Placental epithelial cell (primary cell): ENCODE results near the gene LYL1. TPM values are rescaled to one million over a fixed set of nuclear protein-coding genes. Genes with fewer than 3 reads are reported as not detected.

ENCODE experiments used
- total RNA-seq: library from RNA; depleted of rRNA; stranded (reverse); fragments of >200 nt; gene quantifications from 2 replicates; pipeline ENCODE4 v1.2.3, GENCODE V29; 2012

The LYL1 gene
- 3.1 and 3.5 TPM in 2 replicates for total RNA-seq

GRCh38 chr19:13102666-13103580, at the start of gene LYL1:
LYL1 (minus strand) TSS chr19:13102858; CDS start chr19:13101171, 1,687 bp downstream.

GRCh38 chr19:13150187-13150930, 47.7 kb upstream of the LYL1 start, which contains the start of the genes IER2 and STX10:
IER2 (plus strand) TSS chr19:13150411; CDS start chr19:13153187, 2,776 bp downstream.
STX10 (minus strand) TSS chr19:13150375; CDS start chr19:13150173, 202 bp downstream.

GRCh38 chr19:13117772-13118423, 15.2 kb upstream of the LYL1 start, which contains the start of gene NACC1:
NACC1 (plus strand) TSS chr19:13118264; CDS start chr19:13135208, 16,944 bp downstream.

GRCh38 chr19:13116282-13117175, 13.9 kb upstream of the LYL1 start, which contains the start of gene TRMT1:
TRMT1 (minus strand) TSS chr19:13116740; CDS start chr19:13116399, 341 bp downstream.

Other genes starting within 250 kb of the LYL1 start
- 28.7 and 30.7 TPM in 2 replicates for gene DNASE2, start 221.4 kb downstream of the LYL1 start, total RNA-seq
- gene KLF1, start 215.7 kb downstream of the LYL1 start, total RNA-seq = not detected in 2 replicates
- 17.7 and 42.1 TPM in 2 replicates for gene GCDH, start 211.7 kb downstream of the LYL1 start, total RNA-seq
- gene SYCE2, start 183.6 kb downstream of the LYL1 start, total RNA-seq = 0.39 TPM in 1 of 2 replicates, not detected in the other
- gene FARSA, start 169.1 kb downstream of the LYL1 start, total RNA-seq = 47.1 and 54.3 TPM in 2 replicates
- gene CALR, start 164.2 kb downstream of the LYL1 start, total RNA-seq = 1,956 and 2,934 TPM in 2 replicates
- gene RAD23A, start 157.0 kb downstream of the LYL1 start, total RNA-seq = 61.2 and 89.9 TPM in 2 replicates
- gene GADD45GIP1, start 145.6 kb downstream of the LYL1 start, total RNA-seq = 13.0 and 18.3 TPM in 2 replicates
- 0.11 TPM in 1 of 2 replicates, not detected in the other for gene DAND5, start 133.3 kb downstream of the LYL1 start, total RNA-seq
- 2.6 and 5.9 TPM in 2 replicates for gene NFIX, start 107.4 kb downstream of the LYL1 start, total RNA-seq
- gene TRMT1, start 13.9 kb upstream of the LYL1 start, total RNA-seq = 22.8 and 34.9 TPM in 2 replicates
- 58.1 and 69.6 TPM in 2 replicates for gene NACC1, start 15.4 kb upstream of the LYL1 start, total RNA-seq
- 51.0 and 62.9 TPM in 2 replicates for gene STX10, start 47.5 kb upstream of the LYL1 start, total RNA-seq
- gene IER2, start 47.6 kb upstream of the LYL1 start, total RNA-seq = 38.8 and 55.7 TPM in 2 replicates